ENCODE data around the gene SBSN. TPM values are rescaled to one million over a fixed set of nuclear protein-coding genes. Genes with fewer than 3 reads are reported as not detected.

SBSN gene
- total RNA-seq, 4 donors from 2014 or later = 1.0 to 13.4 (median 1.2) TPM; not detected in 1

DNA sequence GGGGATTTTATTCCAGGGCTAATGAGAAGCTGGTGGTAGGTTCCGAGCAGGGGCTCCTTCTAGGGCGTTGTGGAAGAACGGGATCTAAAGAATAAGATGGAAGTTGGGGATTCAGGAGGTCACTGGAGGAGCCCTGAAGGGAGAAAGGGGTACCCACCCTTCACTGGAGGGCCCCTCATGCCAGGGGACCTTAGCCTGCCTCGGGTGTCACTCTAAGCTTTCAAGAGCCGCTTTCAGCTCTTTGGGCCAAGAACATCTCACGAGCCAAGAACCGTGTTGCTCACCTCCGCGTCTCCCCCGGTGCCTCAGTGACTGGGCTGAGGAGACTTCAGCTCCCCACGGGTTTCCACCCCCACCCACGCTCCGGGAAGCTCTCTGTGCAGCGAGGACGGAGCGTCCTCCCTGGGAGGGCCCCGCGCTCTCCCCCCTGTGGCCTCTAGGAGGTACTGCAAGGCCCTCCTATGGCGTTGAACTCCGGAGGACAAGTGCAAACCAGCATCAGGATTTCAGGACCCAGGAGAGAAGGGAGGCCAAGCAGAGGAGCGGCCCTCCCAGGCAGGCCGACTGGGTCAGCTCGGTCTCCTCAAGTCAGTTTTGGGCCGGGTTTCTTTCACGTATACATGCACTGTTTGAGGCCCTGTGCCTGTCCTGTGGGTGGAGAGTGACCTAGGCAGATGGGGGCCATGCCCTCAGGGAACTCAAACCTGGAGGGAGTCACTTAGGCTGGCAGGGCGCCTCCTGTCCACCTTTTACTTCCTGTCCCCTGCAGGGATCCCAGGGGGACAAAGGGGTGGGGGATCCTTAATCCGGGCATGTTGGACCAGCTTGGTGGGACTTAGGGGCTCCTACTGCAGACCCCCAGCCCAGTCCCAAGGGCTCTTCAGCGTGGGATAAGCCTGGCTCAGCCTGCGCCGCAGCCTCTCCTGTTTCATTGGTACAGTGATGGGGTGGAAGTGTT lies 32.7 kb downstream of the SBSN start:
- 27% methylated on average over 10 of the region's 30 CpGs; no CpG with 5 or more reads in 1 of the 2 donors for WGBS, 2 donors (ENCODE audit: low coverage in 1 of 2)
- H3K4me1 ChIP-seq = peaks cover 0 to 9% (median 4%) of the 10 kb centered on the region in 3 donors
- no peaks in the 10 kb centered on the region for H3K36me3 ChIP-seq
- TF ChIP-seq, protein P1, sequence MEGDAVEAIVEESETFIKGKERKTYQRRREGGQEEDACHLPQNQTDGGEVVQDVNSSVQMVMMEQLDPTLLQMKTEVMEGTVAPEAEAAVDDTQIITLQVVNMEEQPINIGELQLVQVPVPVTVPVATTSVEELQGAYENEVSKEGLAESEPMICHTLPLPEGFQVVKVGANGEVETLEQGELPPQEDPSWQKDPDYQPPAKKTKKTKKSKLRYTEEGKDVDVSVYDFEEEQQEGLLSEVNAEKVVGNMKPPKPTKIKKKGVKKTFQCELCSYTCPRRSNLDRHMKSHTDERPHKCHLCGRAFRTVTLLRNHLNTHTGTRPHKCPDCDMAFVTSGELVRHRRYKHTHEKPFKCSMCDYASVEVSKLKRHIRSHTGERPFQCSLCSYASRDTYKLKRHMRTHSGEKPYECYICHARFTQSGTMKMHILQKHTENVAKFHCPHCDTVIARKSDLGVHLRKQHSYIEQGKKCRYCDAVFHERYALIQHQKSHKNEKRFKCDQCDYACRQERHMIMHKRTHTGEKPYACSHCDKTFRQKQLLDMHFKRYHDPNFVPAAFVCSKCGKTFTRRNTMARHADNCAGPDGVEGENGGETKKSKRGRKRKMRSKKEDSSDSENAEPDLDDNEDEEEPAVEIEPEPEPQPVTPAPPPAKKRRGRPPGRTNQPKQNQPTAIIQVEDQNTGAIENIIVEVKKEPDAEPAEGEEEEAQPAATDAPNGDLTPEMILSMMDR (IDR thresholded peaks at IDR 0.05) = peak in 3 of 4 experiments; percentile 79 to 98 (median 90)
- no peak for TF ChIP-seq POLR2AphosphoS5 (IDR thresholded peaks at IDR 0.05)
- no peak for TF ChIP-seq EP300 (IDR thresholded peaks at IDR 0.05)
- TF ChIP-seq POLR2A (IDR thresholded peaks at IDR 0.05) = no peak
- H3K27ac ChIP-seq = no peak overlapping the region
- no peak overlapping the region for H3K4me3 ChIP-seq
- H3K9me3 ChIP-seq = no peaks in the 10 kb centered on the region
- peak; percentile 84 for ATAC-seq
- peaks cover 44% of the 10 kb centered on the region for H3K27me3 ChIP-seq

DNA sequence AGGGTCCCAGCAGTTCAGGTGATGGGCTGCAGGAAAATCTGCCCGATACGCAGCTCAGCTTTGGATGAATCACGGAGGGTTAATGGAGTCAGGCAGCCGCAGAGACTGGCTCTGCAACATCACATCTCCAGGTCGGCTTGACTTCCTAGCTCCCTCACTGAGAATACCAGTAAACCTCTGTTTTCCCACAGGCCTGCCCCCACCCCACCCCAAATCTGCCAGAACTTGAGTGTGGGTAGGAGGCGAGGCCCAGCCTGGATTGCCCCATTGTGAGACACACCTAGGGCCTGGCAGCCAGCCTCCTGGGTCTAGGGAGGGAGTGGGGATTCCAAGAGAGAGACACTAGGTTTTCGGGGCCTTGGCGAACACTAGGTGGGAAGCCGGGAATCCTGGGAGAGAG lies 34.1 kb downstream of the SBSN start:
- Histone ChIP-seq H3K36me3 (no peaks in the 10 kb centered on the region), H3K27me3 (peaks cover 58% of the 10 kb centered on the region), H3K4me3 (no peak overlapping the region), H3K4me1 (peaks cover 0 to 9% (median 4%) of the 10 kb centered on the region in 3 donors), H3K9me3 (no peaks in the 10 kb centered on the region), H3K27ac (no peak overlapping the region)
- 80% methylated on average over 7 of the region's 9 CpGs; no CpG with 5 or more reads in 1 of the 2 donors for WGBS, 2 donors (ENCODE audit: low coverage in 1 of 2)
- TF ChIP-seq POLR2AphosphoS5 (IDR thresholded peaks at IDR 0.05) (no peak), POLR2A (IDR thresholded peaks at IDR 0.05) (no peak), EP300 (IDR thresholded peaks at IDR 0.05) (no peak)
- TF ChIP-seq, protein P1 (IDR thresholded peaks at IDR 0.05) = no peak
- ATAC-seq = no peak

DNA sequence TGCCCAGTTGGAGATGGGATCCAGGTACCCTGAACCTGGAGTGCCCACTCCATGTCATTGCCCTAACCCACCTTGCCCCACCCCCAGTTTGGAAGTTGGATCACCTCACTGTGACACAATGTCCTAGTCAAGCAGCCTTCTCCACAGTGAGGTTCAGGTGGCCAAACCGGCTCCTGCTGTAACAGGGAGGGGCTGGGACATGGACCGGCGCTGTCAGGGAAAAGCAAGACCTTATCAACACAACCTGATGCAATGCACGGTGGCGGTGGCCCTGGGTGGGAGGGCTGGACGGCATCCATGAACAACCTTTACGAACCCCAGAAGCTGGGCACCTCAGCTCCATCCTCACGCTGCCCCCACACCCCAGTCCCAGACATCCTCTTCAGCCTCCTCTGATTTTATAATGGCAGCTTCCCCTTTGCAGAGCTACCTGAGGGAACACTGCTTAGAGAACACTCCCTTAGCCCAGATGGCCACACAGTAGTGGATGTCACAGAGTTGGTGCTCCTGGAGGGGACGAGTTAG lies 36.2 kb downstream of the SBSN start:
- no peaks in the 10 kb centered on the region for H3K9me3 ChIP-seq
- no peak overlapping the region for H3K27ac ChIP-seq
- peaks cover 0 to 9% (median 4%) of the 10 kb centered on the region in 3 donors for H3K4me1 ChIP-seq
- ATAC-seq = no peak
- WGBS, 2 donors (ENCODE audit: low coverage in 1 of 2) = no CpG with 5 or more reads among the region's 9 CpGs
- peaks cover 79% of the 10 kb centered on the region for H3K27me3 ChIP-seq
- H3K4me3 ChIP-seq = no peak overlapping the region
- TF ChIP-seq, protein P1 (IDR thresholded peaks at IDR 0.05) = no peak
- no peak for TF ChIP-seq POLR2A (IDR thresholded peaks at IDR 0.05)
- no peak for TF ChIP-seq POLR2AphosphoS5 (IDR thresholded peaks at IDR 0.05)
- no peak for TF ChIP-seq EP300 (IDR thresholded peaks at IDR 0.05)
- H3K36me3 ChIP-seq = no peaks in the 10 kb centered on the region

DNA sequence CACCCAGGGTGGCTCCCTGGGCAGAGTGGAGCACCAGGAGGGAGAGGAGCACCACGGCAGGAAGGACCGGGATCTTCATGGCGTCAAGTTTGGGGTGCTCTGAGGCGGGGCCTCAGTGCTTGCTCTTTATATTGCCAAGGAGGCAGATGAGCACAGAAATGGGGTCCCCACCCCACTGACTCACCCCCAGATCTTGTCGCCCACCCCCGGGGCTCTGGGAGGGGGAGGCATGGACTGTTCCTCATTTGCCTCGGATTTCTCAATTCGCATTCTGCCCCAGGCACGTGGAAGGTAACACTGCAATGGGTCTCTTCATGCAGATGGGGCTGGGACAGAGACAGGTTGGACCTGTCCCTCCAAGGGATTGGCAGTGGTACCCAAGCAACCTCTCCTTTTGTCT lies 37.7 kb downstream of the SBSN start, which contains the start of gene KRTDAP:
Gene KRTDAP (minus strand): TSS at position 101 of the 400 bp plus-strand sequence. CDS start 22 bp downstream, at position 79.
- H3K4me3 ChIP-seq = no peak within 1 kb of the TSS
- H3K4me1 ChIP-seq = peaks cover 0 to 4% (median 4%) of the 10 kb centered on the region in 3 donors
- 75% methylated on average over 5 of the region's 9 CpGs; no CpG with 5 or more reads in 1 of the 2 donors for WGBS, 2 donors (ENCODE audit: low coverage in 1 of 2)
- no peaks in the 10 kb centered on the region for H3K36me3 ChIP-seq
- peaks cover 79% of the 10 kb centered on the region for H3K27me3 ChIP-seq
- no peak within 1 kb of the TSS for H3K27ac ChIP-seq
- H3K9me3 ChIP-seq = no peaks in the 10 kb centered on the region
- TF ChIP-seq, protein P1 (IDR thresholded peaks at IDR 0.05) = no peak
- no peak for TF ChIP-seq POLR2AphosphoS5 (IDR thresholded peaks at IDR 0.05)
- no peak for TF ChIP-seq EP300 (IDR thresholded peaks at IDR 0.05)
- no peak for ATAC-seq

All from gastroesophageal sphincter (tissue), 4 donors.